ENCODE data around the gene MLLT10. TPM values are rescaled to one million over a fixed set of nuclear protein-coding genes. Genes with fewer than 3 reads are reported as not detected.

The MLLT10 gene
- total RNA-seq, 4 donors from 2014 or later = 40.1 to 57.8 (median 47.5) TPM

GRCh38 chr10:21661935-21662334 is 127.9 kb downstream of the MLLT10 start:
- TF ChIP-seq CTCF (IDR thresholded peaks at IDR 0.05; ENCODE audit: low read depth) = no peak

GRCh38 chr10:21662635-21663034 is 128.6 kb downstream of the MLLT10 start:
- no peak for TF ChIP-seq CTCF (IDR thresholded peaks at IDR 0.05; ENCODE audit: low read depth)

GRCh38 chr10:21668831-21669230 is 134.8 kb downstream of the MLLT10 start:
- no peak for TF ChIP-seq CTCF (IDR thresholded peaks at IDR 0.05; ENCODE audit: low read depth)

GRCh38 chr10:21670391-21670790 is 136.4 kb downstream of the MLLT10 start:
- TF ChIP-seq CTCF (IDR thresholded peaks at IDR 0.05; ENCODE audit: low read depth) = no peak

GRCh38 chr10:21673668-21674067 is 139.6 kb downstream of the MLLT10 start:
- TF ChIP-seq CTCF (IDR thresholded peaks at IDR 0.05; ENCODE audit: low read depth) = no peak

- no peak for TF ChIP-seq CTCF (IDR thresholded peaks at IDR 0.05; ENCODE audit: low read depth)
Measured at GRCh38 chr10:21675157-21675796, 141.2 kb downstream of the MLLT10 start.

- no peak for TF ChIP-seq CTCF (IDR thresholded peaks at IDR 0.05; ENCODE audit: low read depth)
Measured at GRCh38 chr10:21677551-21677950, 143.5 kb downstream of the MLLT10 start.

Measured in subcutaneous adipose tissue (tissue), 4 donors.